HG02885 (cell line): Measurements from ENCODE around the gene KMT2B.
"Not testable (repeated sequence)": the region's sequence is repeated elsewhere in the genome, so short reads cannot be mapped to it uniquely, and the experiment has no call there.

Experiments
- ATAC-seq: cut with Tn5 transposase; IDR thresholded peaks from one replicate; pipeline ENCODE4 v1.9.1; 2021; ENCODE audit warnings: mild to moderate bottlenecking; ENCODE audit not compliant: unreplicated experiment, poor library complexity

Gene KMT2B

GRCh38 chr19:35754370-35755130, 36.7 kb downstream of the KMT2B start:
- ATAC-seq = no peak

- ATAC-seq = no peak
Measured at GRCh38 chr19:35755131-35755549, 37.3 kb downstream of the KMT2B start.

- ATAC-seq = no peak
Measured at GRCh38 chr19:35755550-35756376, 38.0 kb downstream of the KMT2B start.

GRCh38 chr19:35756377-35757230, 38.8 kb downstream of the KMT2B start, which contains the start of gene HSPB6:
HSPB6 (minus strand) TSS chr19:35757029; CDS start chr19:35757008, 21 bp downstream.
- no peak for ATAC-seq

- ATAC-seq = no peak
Measured at GRCh38 chr19:35757231-35757748, 39.5 kb downstream of the KMT2B start.

- peak; percentile 95 for ATAC-seq
Measured at GRCh38 chr19:35757749-35758608, 40.2 kb downstream of the KMT2B start, which contains the start of gene PROSER3. PROSER3 (plus strand) TSS chr19:35758176; CDS start chr19:35758216, 40 bp downstream.

- ATAC-seq = no peak
Measured at GRCh38 chr19:35759697-35760096, 41.9 kb downstream of the KMT2B start.

GRCh38 chr19:35760711-35761349, 43.0 kb downstream of the KMT2B start:
- no peak for ATAC-seq

- no peak for ATAC-seq
Measured at GRCh38 chr19:35764432-35765315, 46.9 kb downstream of the KMT2B start.

- no peak for ATAC-seq
Measured at GRCh38 chr19:35766571-35767104, 48.8 kb downstream of the KMT2B start.

- no peak for ATAC-seq
Measured at GRCh38 chr19:35767288-35768081, 49.7 kb downstream of the KMT2B start.

GRCh38 chr19:35768082-35768421, 50.2 kb downstream of the KMT2B start:
- no peak for ATAC-seq

- ATAC-seq = not testable (repeated sequence)
Measured at GRCh38 chr19:35772362-35772761, 54.6 kb downstream of the KMT2B start.

GRCh38 chr19:35773020-35773806, 55.4 kb downstream of the KMT2B start:
- no peak for ATAC-seq

GRCh38 chr19:35774274-35775045, 56.7 kb downstream of the KMT2B start:
- no peak for ATAC-seq

- ATAC-seq = no peak
Measured at GRCh38 chr19:35775046-35775297, 57.2 kb downstream of the KMT2B start.
